Measurements from ENCODE around the gene MRFAP1L1. TPM values are rescaled to one million over a fixed set of nuclear protein-coding genes. Genes with fewer than 3 reads are reported as not detected.
A peak's percentile ranks its signal among the peaks of the same experiment; 100 is the strongest.

The MRFAP1L1 gene
- total RNA-seq, 1 donor from 2014 or later: 36.8 TPM

DNA sequence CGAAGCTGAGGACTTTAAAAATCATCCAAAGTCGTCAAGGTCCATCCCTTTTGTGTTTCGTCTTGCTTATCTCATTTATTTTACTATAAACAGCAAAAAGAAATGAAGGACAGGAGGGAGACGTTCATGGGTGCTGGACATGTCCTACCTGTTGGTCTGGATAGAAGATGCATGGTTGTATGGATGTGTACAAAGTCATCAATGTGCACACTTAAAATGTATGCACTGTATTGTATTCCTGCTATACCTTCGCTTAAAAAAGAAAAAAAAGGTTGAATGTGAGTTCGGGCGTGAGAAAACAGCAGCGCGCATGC is 6.0 kb upstream of the MRFAP1L1 start:
- DNase-seq (ENCODE audit: low read depth) (no peak), FAIRE-seq (no peak)
- H3K79me2 ChIP-seq (ENCODE audit: insufficient read depth, low read length): peaks cover 27% of the 10 kb centered on the region
- peak overlapping the region; percentile 48 for H3K27ac Mint-ChIP-seq (ENCODE audit: unreplicated experiment)
- peak overlapping the region; percentile 87 for H3K4me2 ChIP-seq (ENCODE audit: low read length)
- H3K27ac ChIP-seq (ENCODE audit: low read depth, low read length): peak overlapping the region; percentile 69
- H3K27me3 Mint-ChIP-seq (ENCODE audit: low read depth, unreplicated experiment): peaks cover 4% of the 10 kb centered on the region
- H3K4me3 Mint-ChIP-seq (ENCODE audit: unreplicated experiment): peak overlapping the region; percentile 86
- peaks cover 3% of the 10 kb centered on the region for H3K9me3 ChIP-seq (ENCODE audit: insufficient read depth, low read depth, low read length)
- H3K4me1 ChIP-seq (ENCODE audit: insufficient read depth, low read length): peaks cover 6% of the 10 kb centered on the region
- TF ChIP-seq, protein P1, sequence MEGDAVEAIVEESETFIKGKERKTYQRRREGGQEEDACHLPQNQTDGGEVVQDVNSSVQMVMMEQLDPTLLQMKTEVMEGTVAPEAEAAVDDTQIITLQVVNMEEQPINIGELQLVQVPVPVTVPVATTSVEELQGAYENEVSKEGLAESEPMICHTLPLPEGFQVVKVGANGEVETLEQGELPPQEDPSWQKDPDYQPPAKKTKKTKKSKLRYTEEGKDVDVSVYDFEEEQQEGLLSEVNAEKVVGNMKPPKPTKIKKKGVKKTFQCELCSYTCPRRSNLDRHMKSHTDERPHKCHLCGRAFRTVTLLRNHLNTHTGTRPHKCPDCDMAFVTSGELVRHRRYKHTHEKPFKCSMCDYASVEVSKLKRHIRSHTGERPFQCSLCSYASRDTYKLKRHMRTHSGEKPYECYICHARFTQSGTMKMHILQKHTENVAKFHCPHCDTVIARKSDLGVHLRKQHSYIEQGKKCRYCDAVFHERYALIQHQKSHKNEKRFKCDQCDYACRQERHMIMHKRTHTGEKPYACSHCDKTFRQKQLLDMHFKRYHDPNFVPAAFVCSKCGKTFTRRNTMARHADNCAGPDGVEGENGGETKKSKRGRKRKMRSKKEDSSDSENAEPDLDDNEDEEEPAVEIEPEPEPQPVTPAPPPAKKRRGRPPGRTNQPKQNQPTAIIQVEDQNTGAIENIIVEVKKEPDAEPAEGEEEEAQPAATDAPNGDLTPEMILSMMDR (IDR thresholded peaks at IDR 0.05; ENCODE audit: insufficient read depth, low read depth, low read length): no peak
- H3K4me3 ChIP-seq (ENCODE audit: insufficient read depth, low read depth, low read length): peak overlapping the region; percentile 80
- H2AFZ ChIP-seq (ENCODE audit: low read depth, low read length): peak overlapping the region; percentile 69
- H4K20me1 ChIP-seq (ENCODE audit: insufficient read depth, low read length): peaks cover 28% of the 10 kb centered on the region
- no peaks in the 10 kb centered on the region for H3K36me3 ChIP-seq (ENCODE audit: insufficient read depth, low read length)
- H3K9ac ChIP-seq (ENCODE audit: low read length): peak overlapping the region; percentile 88
- H3K27me3 ChIP-seq (ENCODE audit: insufficient read depth, low read length): no peaks in the 10 kb centered on the region
- peaks cover 2% of the 10 kb centered on the region for H3K36me3 Mint-ChIP-seq (ENCODE audit: low read depth, unreplicated experiment)
- H3K9me3 Mint-ChIP-seq (ENCODE audit: unreplicated experiment): peaks cover 8% of the 10 kb centered on the region
- peaks cover 6% of the 10 kb centered on the region for H3K4me1 Mint-ChIP-seq (ENCODE audit: low read depth, unreplicated experiment)

DNA sequence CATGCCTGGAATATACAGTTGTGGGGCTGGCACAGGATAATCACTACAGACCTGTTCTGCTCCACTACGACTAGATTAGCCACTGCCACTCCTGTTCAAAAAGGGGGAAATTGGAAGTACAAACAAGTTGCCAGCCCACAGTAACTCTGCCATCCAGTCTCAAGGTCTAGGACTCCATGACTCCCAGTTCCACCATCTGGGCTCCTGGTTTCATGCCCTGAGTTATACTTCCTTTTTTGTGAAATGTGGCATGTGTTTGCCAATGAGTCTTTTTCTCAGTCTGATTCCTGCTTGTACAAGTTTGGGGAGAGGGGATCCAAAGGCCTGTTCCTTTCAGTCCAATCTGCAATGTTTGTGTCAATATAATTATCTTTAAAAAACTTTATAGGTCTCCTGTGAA is 5.3 kb upstream of the MRFAP1L1 start:
- H3K4me1 ChIP-seq (ENCODE audit: insufficient read depth, low read length): peaks cover 3% of the 10 kb centered on the region
- Mint-ChIP-seq H3K36me3 (ENCODE audit: low read depth, unreplicated experiment) (peaks cover 2% of the 10 kb centered on the region), H3K4me3 (ENCODE audit: unreplicated experiment) (peak overlapping the region; percentile 63), H3K9me3 (ENCODE audit: unreplicated experiment) (peaks cover 8% of the 10 kb centered on the region), H3K4me1 (ENCODE audit: low read depth, unreplicated experiment) (peaks cover 6% of the 10 kb centered on the region), H3K27me3 (ENCODE audit: low read depth, unreplicated experiment) (peaks cover 4% of the 10 kb centered on the region), H3K27ac (ENCODE audit: unreplicated experiment) (no peak overlapping the region)
- DNase-seq (ENCODE audit: low read depth) (no peak), FAIRE-seq (no peak)
- H4K20me1 ChIP-seq (ENCODE audit: insufficient read depth, low read length): peaks cover 28% of the 10 kb centered on the region
- peaks cover 3% of the 10 kb centered on the region for H3K9me3 ChIP-seq (ENCODE audit: insufficient read depth, low read depth, low read length)
- TF ChIP-seq, protein P1 (IDR thresholded peaks at IDR 0.05; ENCODE audit: insufficient read depth, low read depth, low read length): no peak
- no peak for TF ChIP-seq EZH2 (IDR thresholded peaks at IDR 0.05; ENCODE audit: insufficient read depth, low read length)
- no peak overlapping the region for H2AFZ ChIP-seq (ENCODE audit: low read depth, low read length)
- no peaks in the 10 kb centered on the region for H3K27me3 ChIP-seq (ENCODE audit: insufficient read depth, low read length)
- H3K4me2 ChIP-seq (ENCODE audit: low read length): no peak overlapping the region
- no peak overlapping the region for H3K4me3 ChIP-seq (ENCODE audit: insufficient read depth, low read depth, low read length)
- peaks cover 27% of the 10 kb centered on the region for H3K79me2 ChIP-seq (ENCODE audit: insufficient read depth, low read length)
- no peak overlapping the region for H3K9ac ChIP-seq (ENCODE audit: low read length)
- H3K36me3 ChIP-seq (ENCODE audit: insufficient read depth, low read length): no peaks in the 10 kb centered on the region
- no peak overlapping the region for H3K27ac ChIP-seq (ENCODE audit: low read depth, low read length)

DNA sequence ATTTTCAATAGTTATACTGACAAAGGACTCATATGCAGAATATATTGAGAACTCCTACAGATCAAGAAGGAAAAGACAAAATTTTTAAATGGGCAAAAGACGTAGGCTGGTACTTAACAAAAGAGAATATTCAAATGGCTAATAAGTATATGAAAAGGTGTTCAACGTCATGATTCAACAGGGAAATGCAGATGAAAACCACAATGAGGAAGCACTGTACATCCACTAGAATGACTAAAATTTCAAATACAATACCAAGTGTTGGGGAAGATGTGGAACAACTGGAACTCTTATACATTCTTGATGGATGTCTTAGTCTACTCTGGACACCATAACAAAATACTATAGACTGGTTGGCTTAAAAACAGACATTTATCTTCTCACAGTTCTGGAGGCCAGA is 1.3 kb upstream of the MRFAP1L1 start:
- TF ChIP-seq, protein P1 (IDR thresholded peaks at IDR 0.05; ENCODE audit: insufficient read depth, low read depth, low read length): no peak
- TF ChIP-seq EZH2 (IDR thresholded peaks at IDR 0.05; ENCODE audit: insufficient read depth, low read length): no peak
- no peak overlapping the region for H3K4me3 Mint-ChIP-seq (ENCODE audit: unreplicated experiment)
- H3K27me3 Mint-ChIP-seq (ENCODE audit: low read depth, unreplicated experiment): peaks cover 4% of the 10 kb centered on the region
- Histone ChIP-seq H2AFZ (ENCODE audit: low read depth, low read length) (no peak overlapping the region), H3K79me2 (ENCODE audit: insufficient read depth, low read length) (peaks cover 38% of the 10 kb centered on the region), H3K4me3 (ENCODE audit: insufficient read depth, low read depth, low read length) (no peak overlapping the region), H3K27me3 (ENCODE audit: insufficient read depth, low read length) (no peaks in the 10 kb centered on the region), H3K9ac (ENCODE audit: low read length) (no peak overlapping the region), H3K4me1 (ENCODE audit: insufficient read depth, low read length) (peaks cover 15% of the 10 kb centered on the region), H3K9me3 (ENCODE audit: insufficient read depth, low read depth, low read length) (peaks cover 3% of the 10 kb centered on the region), H3K27ac (ENCODE audit: low read depth, low read length) (no peak overlapping the region), H3K4me2 (ENCODE audit: low read length) (no peak overlapping the region), H4K20me1 (ENCODE audit: insufficient read depth, low read length) (peaks cover 28% of the 10 kb centered on the region), H3K36me3 (ENCODE audit: insufficient read depth, low read length) (no peaks in the 10 kb centered on the region)
- no peak overlapping the region for H3K27ac Mint-ChIP-seq (ENCODE audit: unreplicated experiment)
- FAIRE-seq (no peak), DNase-seq (ENCODE audit: low read depth) (no peak)
- H3K36me3 Mint-ChIP-seq (ENCODE audit: low read depth, unreplicated experiment): no peaks in the 10 kb centered on the region
- peaks cover 8% of the 10 kb centered on the region for H3K9me3 Mint-ChIP-seq (ENCODE audit: unreplicated experiment)
- peaks cover 14% of the 10 kb centered on the region for H3K4me1 Mint-ChIP-seq (ENCODE audit: low read depth, unreplicated experiment)

Measured in astrocyte (in vitro differentiated cells and primary cell).